Activated T-helper 17 cell treated with anti-CD3 and anti-CD28 coated beads, Interleukin-2, amount 50 U/mL, for 72 hours (primary cell): ENCODE data around the gene MVB12B. TPM values are rescaled to one million over a fixed set of nuclear protein-coding genes. Genes with fewer than 3 reads are reported as not detected.
A peak's percentile ranks its signal among the peaks of the same experiment; 100 is the strongest.

Experiments used
- ATAC-seq: fragments of 150-1000 bp; cut with Tn5 transposase; replicated peaks from 2 replicates; pipeline ENCODE4 v1.10.0; 2021; ENCODE audit warnings: mild to moderate bottlenecking, moderate library complexity
- H3K27ac Mint-ChIP-seq: one replicate; pipeline ENCODE4 v1.8.0; 2022; ENCODE audit warnings: mixed read lengths
- H3K27me3 Mint-ChIP-seq: one replicate; pipeline ENCODE4 v1.8.0; 2022; ENCODE audit warnings: mixed read lengths
- H3K36me3 Mint-ChIP-seq: one replicate; pipeline ENCODE4 v1.8.0; 2022; ENCODE audit warnings: low read depth, mild to moderate bottlenecking, mixed read lengths
- H3K4me1 Mint-ChIP-seq: one replicate; pipeline ENCODE4 v1.8.0; 2022; ENCODE audit warnings: mixed read lengths
- H3K4me3 Mint-ChIP-seq: one replicate; pipeline ENCODE4 v1.8.0; 2022; ENCODE audit warnings: mild to moderate bottlenecking, mixed read lengths
- H3K9me3 Mint-ChIP-seq: one replicate; pipeline ENCODE4 v1.8.0; 2022; ENCODE audit warnings: mixed read lengths
- total RNA-seq, 2 donors: library from RNA; stranded (reverse); gene quantifications; one replicate each; pipeline ENCODE4 v1.2.3, GENCODE V29; 2022

The MVB12B gene
- total RNA-seq, 2 donors from 2014 or later, result 3.9 TPM

- Mint-ChIP-seq H3K9me3 (no peaks in the 10 kb centered on the region), H3K4me3 (no peak overlapping the region), H3K27me3 (no peaks in the 10 kb centered on the region), H3K36me3 (no peaks in the 10 kb centered on the region), H3K27ac (no peak overlapping the region), H3K4me1 (peaks cover 6% of the 10 kb centered on the region)
- no peak for ATAC-seq
Observed at GRCh38 chr9:126372716-126373115, 46.1 kb downstream of the MVB12B start.

DNA sequence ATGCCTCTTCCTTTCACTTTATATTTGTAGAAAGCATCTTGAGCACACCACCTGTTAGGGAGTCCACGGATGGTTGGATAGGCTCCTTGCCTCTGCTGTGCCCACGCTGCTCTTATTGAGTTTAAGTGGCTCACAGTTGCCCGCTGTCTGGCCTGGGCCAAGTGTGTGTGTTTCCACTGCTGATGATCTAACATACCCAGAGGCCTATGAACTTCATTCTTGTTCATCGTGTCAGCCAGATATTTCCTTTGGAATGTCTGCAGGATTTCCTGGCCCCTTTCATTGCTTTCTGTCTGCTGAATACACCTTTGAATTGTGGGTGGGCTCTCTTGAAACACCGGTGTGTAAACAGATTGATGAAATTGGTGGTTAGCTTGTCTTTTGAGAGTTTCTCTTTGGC lies 46.6 kb downstream of the MVB12B start:
- Mint-ChIP-seq H3K27me3 (no peaks in the 10 kb centered on the region), H3K9me3 (no peaks in the 10 kb centered on the region), H3K27ac (no peak overlapping the region), H3K36me3 (no peaks in the 10 kb centered on the region), H3K4me1 (peaks cover 6% of the 10 kb centered on the region), H3K4me3 (no peak overlapping the region)
- ATAC-seq, result no peak

DNA sequence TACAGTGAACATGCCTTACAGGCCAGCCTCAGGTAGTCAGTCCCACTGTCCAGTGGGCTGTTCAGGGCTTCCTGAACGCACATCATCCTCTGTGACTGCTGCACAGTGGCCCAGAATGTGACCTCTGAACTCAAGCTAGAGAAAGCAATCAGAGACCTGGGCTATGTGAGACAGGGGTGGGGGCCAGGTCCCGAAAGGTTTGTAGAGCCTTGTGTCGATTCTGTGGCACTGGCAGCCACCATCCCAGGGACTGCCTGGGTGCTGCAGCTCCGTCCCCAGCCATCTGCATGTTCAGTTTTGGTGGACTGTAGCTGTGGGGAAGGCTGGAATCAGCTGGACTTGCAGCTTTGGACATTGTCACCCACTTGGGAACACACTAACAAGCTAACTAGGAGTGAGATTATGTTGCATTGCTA lies 47.7 kb downstream of the MVB12B start:
- ATAC-seq, result no peak
- H3K27ac Mint-ChIP-seq, result no peak overlapping the region
- H3K4me3 Mint-ChIP-seq, result no peak overlapping the region
- H3K27me3 Mint-ChIP-seq, result no peaks in the 10 kb centered on the region
- H3K36me3 Mint-ChIP-seq, result no peaks in the 10 kb centered on the region
- no peaks in the 10 kb centered on the region for H3K9me3 Mint-ChIP-seq
- H3K4me1 Mint-ChIP-seq, result peaks cover 6% of the 10 kb centered on the region

DNA sequence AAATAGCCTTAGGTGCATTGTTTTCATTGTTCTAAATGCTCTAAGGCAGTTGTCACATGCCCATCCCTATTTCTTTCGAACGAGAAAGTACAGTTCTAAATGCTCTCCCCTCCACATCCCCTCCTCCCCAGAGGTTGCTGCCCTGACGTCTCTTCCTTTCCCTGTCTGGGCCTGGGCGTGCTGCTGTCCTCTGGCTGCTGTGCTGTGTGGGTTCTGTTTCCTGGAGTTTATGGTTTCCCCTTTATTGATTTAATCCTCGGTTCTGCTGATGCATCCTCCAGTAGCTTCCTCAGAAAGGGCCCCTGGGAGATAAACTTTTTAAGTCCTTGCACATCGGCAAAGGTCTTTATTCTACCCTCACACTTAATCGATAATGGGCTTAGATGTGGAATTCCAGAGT lies 48.8 kb downstream of the MVB12B start:
- Mint-ChIP-seq H3K27me3 (no peaks in the 10 kb centered on the region), H3K4me3 (peak overlapping the region; percentile 31), H3K4me1 (peaks cover 6% of the 10 kb centered on the region), H3K36me3 (no peaks in the 10 kb centered on the region), H3K27ac (no peak overlapping the region), H3K9me3 (no peaks in the 10 kb centered on the region)
- no peak for ATAC-seq

GRCh38 chr9:126376311-126377175 lies 49.9 kb downstream of the MVB12B start:
- no peaks in the 10 kb centered on the region for H3K36me3 Mint-ChIP-seq
- no peak for ATAC-seq
- H3K27ac Mint-ChIP-seq, result no peak overlapping the region
- no peaks in the 10 kb centered on the region for H3K9me3 Mint-ChIP-seq
- H3K4me3 Mint-ChIP-seq, result no peak overlapping the region
- H3K4me1 Mint-ChIP-seq, result peaks cover 6% of the 10 kb centered on the region
- H3K27me3 Mint-ChIP-seq, result no peaks in the 10 kb centered on the region

DNA sequence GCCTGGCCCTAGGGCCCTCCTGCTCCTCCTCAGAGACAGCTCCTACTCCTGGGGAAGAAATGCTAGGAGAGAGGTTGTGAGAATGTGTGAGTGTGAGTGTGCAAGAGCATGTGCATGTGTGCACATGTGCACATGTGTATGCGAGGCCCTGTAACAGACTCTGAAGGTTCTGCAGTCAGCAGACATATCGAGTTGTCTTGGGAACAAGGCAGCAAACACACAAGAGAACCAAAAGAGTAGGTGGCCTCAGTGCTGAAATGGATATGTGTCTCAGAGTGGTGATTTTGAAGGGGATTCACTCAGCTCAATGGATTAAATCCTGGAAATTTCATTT lies 50.5 kb downstream of the MVB12B start:
- no peak overlapping the region for H3K4me3 Mint-ChIP-seq
- H3K9me3 Mint-ChIP-seq, result no peaks in the 10 kb centered on the region

GRCh38 chr9:126377536-126377935 lies 50.9 kb downstream of the MVB12B start:
- Mint-ChIP-seq H3K36me3 (no peaks in the 10 kb centered on the region), H3K27me3 (no peaks in the 10 kb centered on the region), H3K4me1 (peaks cover 6% of the 10 kb centered on the region), H3K4me3 (no peak overlapping the region), H3K9me3 (no peaks in the 10 kb centered on the region), H3K27ac (no peak overlapping the region)
- ATAC-seq, result no peak

More for the DNA sequence above, 50.5 kb downstream of the MVB12B start:
- ATAC-seq, result no peak
- Mint-ChIP-seq H3K36me3 (no peaks in the 10 kb centered on the region), H3K27ac (no peak overlapping the region), H3K27me3 (no peaks in the 10 kb centered on the region), H3K4me1 (peaks cover 6% of the 10 kb centered on the region)

GRCh38 chr9:126378761-126379160 lies 52.1 kb downstream of the MVB12B start:
- peak overlapping the region; percentile 36 for H3K27ac Mint-ChIP-seq
- no peak for ATAC-seq
- peaks cover 6% of the 10 kb centered on the region for H3K4me1 Mint-ChIP-seq
- H3K27me3 Mint-ChIP-seq, result no peaks in the 10 kb centered on the region
- no peaks in the 10 kb centered on the region for H3K9me3 Mint-ChIP-seq
- H3K4me3 Mint-ChIP-seq, result no peak overlapping the region
- H3K36me3 Mint-ChIP-seq, result no peaks in the 10 kb centered on the region

DNA sequence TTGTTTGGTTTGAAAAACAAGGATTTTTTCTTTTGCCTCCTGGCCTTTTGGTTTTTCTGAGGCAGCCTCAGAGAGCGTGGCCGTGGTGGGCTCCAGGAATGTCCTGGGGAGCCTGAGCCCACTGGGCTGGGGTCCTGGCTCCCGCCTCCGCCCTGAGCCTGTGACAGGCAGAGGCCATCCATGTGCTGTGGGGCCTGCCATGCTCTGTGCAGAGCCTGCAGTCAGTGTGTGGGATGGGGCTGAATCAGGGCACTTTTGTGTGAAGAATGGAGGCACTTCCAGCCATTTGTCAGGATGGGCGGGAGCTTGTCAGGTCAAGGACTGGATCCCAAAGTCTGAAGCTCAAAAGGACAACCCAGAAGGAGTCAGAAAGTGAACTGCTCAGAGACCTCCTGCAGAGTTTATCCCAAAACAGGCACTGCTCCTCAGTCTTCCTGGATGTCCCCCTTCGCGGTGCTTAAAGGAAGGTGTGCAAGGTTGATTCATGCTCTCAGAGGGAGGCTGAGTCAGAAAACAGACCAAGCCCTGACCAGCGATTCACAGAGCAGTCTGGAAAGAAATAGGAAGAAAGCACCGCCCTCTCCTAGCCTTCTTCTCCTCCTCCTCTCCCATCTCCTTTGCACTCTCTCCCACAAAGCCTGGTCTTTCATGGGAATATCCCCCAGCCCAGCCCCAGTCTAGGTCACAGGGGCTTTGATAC lies 53.2 kb downstream of the MVB12B start:
- Mint-ChIP-seq H3K36me3 (no peaks in the 10 kb centered on the region), H3K4me3 (no peak overlapping the region), H3K4me1 (peaks cover 6% of the 10 kb centered on the region), H3K27me3 (no peaks in the 10 kb centered on the region), H3K9me3 (no peaks in the 10 kb centered on the region), H3K27ac (no peak overlapping the region)
- ATAC-seq, result no peak

DNA sequence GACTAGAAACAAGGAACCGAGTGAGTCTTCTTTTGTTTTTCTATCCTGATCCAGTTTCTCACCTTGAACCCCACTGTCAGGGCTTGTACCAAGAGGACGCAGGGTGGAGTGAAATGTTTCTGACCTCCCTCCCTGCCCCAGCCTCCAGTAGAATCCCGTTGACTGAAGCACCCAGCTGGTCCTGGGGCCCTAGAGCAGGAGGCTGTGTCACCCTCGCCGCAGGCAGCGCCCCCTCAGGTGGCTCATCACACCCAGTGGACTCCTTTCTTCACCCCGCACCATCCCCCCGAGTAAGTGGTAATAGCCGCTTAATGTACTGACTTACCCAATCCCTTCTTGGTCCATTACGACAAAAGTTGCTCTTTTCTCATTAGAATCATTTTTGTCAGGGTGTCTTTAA lies 53.8 kb downstream of the MVB12B start:
- Mint-ChIP-seq H3K27me3 (no peaks in the 10 kb centered on the region), H3K9me3 (no peaks in the 10 kb centered on the region), H3K36me3 (no peaks in the 10 kb centered on the region), H3K4me3 (no peak overlapping the region), H3K27ac (no peak overlapping the region), H3K4me1 (peaks cover 2% of the 10 kb centered on the region)
- ATAC-seq, result no peak

DNA sequence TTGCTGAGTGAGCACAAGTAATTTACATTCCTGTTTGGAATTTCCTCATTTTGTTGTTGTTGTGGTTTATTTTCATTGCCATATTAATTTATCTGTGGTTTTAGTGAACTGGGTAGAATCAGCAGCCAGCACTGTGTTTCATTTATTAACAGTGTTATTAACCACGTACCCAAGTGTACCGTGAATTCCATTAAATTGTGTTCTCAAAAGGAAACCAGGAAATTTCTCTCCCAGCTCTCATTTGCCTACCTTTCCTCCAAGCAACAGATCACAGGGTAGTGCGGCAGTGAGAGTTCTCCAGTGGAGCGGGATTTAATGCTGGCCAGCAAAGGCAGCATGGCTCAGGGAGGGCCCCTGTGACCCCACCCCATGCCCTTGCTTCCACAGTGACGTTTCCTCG lies 54.6 kb downstream of the MVB12B start:
- Mint-ChIP-seq H3K27ac (no peak overlapping the region), H3K9me3 (no peaks in the 10 kb centered on the region), H3K4me1 (no peaks in the 10 kb centered on the region), H3K4me3 (no peak overlapping the region), H3K27me3 (no peaks in the 10 kb centered on the region), H3K36me3 (no peaks in the 10 kb centered on the region)
- ATAC-seq, result no peak

- Mint-ChIP-seq H3K4me3 (no peak overlapping the region), H3K27me3 (no peaks in the 10 kb centered on the region), H3K4me1 (no peaks in the 10 kb centered on the region), H3K27ac (no peak overlapping the region), H3K9me3 (no peaks in the 10 kb centered on the region), H3K36me3 (peaks cover 5% of the 10 kb centered on the region)
- ATAC-seq, result no peak
Observed at GRCh38 chr9:126383406-126384046, 56.9 kb downstream of the MVB12B start.

GRCh38 chr9:126384926-126385325 lies 58.3 kb downstream of the MVB12B start:
- no peaks in the 10 kb centered on the region for H3K27me3 Mint-ChIP-seq

GRCh38 chr9:126386088-126386487 lies 59.5 kb downstream of the MVB12B start:
- H3K27me3 Mint-ChIP-seq, result no peaks in the 10 kb centered on the region
- H3K9me3 Mint-ChIP-seq, result no peaks in the 10 kb centered on the region
- H3K4me3 Mint-ChIP-seq, result no peak overlapping the region
- peak; percentile 37 for ATAC-seq
- no peak overlapping the region for H3K27ac Mint-ChIP-seq
- H3K36me3 Mint-ChIP-seq, result peaks cover 5% of the 10 kb centered on the region
- H3K4me1 Mint-ChIP-seq, result no peaks in the 10 kb centered on the region

More at GRCh38 chr9:126384926-126385325, 58.3 kb downstream of the MVB12B start:
- ATAC-seq, result no peak
- no peak overlapping the region for H3K27ac Mint-ChIP-seq
- no peaks in the 10 kb centered on the region for H3K9me3 Mint-ChIP-seq
- no peaks in the 10 kb centered on the region for H3K4me1 Mint-ChIP-seq
- peaks cover 5% of the 10 kb centered on the region for H3K36me3 Mint-ChIP-seq
- H3K4me3 Mint-ChIP-seq, result no peak overlapping the region

DNA sequence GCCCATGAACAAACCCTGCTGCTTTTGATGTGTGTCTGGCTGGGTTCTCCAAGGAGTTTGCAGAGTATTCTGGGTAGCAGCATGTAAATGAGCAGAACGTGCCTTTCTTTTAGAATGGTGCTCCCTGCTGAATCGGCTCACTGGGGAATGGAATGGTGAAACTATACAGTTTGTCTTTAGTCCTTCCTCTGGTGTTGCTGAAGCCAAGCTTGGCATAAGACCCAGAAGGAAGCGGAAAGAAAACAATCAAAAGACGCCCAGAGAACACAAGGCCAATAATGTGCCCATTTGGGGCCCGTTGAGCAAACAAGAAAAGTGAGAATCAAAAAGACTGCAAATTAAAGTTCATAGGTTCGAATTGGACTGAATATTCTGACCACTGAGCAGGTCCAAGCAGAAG lies 60.1 kb downstream of the MVB12B start:
- Mint-ChIP-seq H3K36me3 (peaks cover 5% of the 10 kb centered on the region), H3K4me1 (no peaks in the 10 kb centered on the region), H3K27me3 (no peaks in the 10 kb centered on the region), H3K4me3 (no peak overlapping the region), H3K9me3 (no peaks in the 10 kb centered on the region), H3K27ac (no peak overlapping the region)
- no peak for ATAC-seq
